NCI-H1048 (cell line): ENCODE data around the gene ANKRD55.
"Not testable (repeated sequence)": the region's sequence is repeated elsewhere in the genome, so short reads cannot be mapped to it uniquely, and the experiment has no call there.

Source experiments
- DNase-seq: peaks from one replicate; lab custom pipeline; 2025; lab: John Stamatoyannopoulos, UW

The ANKRD55 gene

GRCh38 chr5:56168066-56168478 lies 65.1 kb downstream of the ANKRD55 start:
- DNase-seq = no peak

GRCh38 chr5:56167519-56167918 lies 65.6 kb downstream of the ANKRD55 start:
- no peak for DNase-seq

DNA sequence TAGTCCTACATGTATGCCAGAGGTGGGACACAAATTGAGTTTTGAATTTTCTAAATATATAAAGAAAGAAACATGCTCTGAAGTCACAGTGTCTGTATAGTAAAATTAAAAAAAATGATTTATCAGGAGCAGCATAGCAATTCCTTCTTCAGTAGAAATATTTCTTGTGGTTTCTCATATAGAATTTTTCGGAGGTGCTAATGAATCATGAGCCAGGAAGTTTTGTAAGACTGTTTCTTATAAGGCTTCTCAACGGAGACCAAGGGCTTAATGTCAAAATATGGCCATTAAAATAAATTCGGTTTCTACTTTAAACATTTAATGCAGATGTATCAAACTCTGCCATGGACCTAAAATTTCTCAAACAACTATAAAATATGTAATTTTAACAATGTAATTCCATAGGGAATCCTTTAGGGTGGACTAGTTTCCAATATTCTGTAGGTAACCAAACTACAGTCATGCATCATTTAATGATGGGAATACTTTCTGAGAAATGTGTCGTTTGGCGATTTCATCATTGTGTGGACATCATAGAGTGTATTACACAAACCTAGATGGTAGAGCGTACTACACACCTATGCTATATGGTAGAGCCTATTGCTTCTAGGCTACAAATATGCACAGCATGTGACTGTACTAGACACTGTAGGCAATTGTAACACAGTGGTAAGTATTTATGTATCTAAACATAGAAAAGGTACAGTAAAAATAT lies 66.3 kb downstream of the ANKRD55 start:
- no peak for DNase-seq

DNA sequence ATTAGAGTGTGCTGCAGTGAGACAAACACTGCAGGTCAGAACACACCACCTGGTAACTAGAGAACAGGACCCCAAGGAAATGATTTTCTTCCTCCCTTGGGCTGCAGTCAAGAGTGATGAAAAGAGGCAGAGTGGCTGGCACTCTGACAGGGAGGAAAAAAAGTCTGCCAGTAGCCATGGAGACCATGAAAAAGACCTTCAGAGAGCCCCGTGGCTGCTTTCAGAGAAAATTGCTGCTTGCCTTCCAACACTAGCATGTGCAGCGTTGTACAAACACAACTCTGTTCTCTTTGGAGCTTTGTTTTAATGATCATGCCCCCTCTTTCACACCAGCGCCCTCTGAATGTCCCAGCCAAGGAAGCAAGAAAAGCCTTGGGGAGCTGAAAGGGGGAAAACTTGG lies 68.8 kb downstream of the ANKRD55 start:
- DNase-seq = no peak

DNA sequence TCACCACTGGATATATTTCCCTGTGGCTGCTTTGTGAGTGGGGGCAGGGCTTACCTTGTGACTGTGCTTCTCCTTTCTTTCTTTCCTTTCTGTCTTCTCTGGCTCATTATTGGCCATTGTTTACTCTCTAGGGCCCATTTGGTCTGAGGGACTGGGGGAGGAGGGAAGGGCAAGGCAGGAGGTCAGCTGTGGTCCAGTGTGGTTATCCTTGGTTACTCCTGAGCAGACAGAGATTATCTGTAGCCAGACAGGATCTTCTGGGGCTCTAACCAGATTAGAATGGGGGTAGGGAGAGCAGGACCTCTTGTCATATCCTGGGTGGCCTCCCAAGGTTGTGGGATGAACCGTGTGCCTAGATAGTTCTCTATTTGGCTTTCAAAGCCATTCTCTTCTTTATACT lies 71.2 kb downstream of the ANKRD55 start:
- no peak for DNase-seq

- no peak for DNase-seq
These were observed 71.7 kb downstream of the ANKRD55 start for GRCh38 chr5:56161439-56161823.

- no peak for DNase-seq
These were observed 72.2 kb downstream of the ANKRD55 start for GRCh38 chr5:56160723-56161438.

- no peak for DNase-seq
These were observed 73.6 kb downstream of the ANKRD55 start for GRCh38 chr5:56159521-56159947.

- no peak for DNase-seq
These were observed 74.7 kb downstream of the ANKRD55 start for GRCh38 chr5:56158331-56158960.

DNA sequence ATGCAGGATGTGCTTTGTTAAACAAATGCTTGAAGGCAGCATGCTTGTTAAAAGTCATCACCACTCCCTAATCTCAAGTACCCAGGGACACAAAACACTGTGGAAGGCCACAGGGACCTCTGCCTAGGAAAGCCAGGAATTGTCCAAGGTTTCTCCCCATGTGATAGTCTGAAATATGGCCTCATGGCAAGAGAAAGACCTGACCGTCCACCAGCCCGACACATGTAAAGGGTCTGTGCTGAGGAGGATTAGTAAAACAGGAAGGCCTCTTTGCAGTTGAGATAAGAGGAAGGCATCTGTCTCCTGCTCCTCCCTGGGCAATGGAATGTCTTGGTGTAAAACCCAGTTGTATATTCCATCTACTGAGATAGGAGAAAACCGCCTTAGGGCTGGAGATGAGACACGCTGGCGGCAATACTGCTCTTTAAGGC lies 75.9 kb downstream of the ANKRD55 start:
- not testable (repeated sequence) for DNase-seq

GRCh38 chr5:56156585-56157190 lies 76.4 kb downstream of the ANKRD55 start:
- DNase-seq = not testable (repeated sequence)

- no peak for DNase-seq
These were observed 77.0 kb downstream of the ANKRD55 start for GRCh38 chr5:56155992-56156584.

GRCh38 chr5:56154732-56155484 lies 78.2 kb downstream of the ANKRD55 start:
- DNase-seq = no peak

DNA sequence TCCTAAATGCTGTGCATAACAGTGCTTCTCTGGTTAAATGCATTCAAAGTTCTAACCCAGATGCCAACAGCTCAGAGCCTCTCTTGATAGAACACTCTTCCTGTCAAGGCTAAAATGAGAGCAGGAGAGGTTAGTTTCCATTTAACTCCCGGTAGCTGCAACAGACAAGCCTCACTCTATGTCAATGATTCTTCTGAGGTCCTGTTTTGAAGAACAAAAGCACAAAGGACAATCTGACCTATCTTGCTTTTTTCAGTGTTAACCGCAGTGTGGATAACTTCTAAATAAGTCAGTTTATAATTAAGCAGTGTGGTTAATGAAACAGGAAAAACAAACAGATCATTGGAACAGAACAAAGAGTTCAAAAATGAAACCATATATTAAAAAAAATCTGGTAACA lies 80.7 kb downstream of the ANKRD55 start:
- DNase-seq = no peak

GRCh38 chr5:56150756-56151155 lies 82.4 kb downstream of the ANKRD55 start:
- not testable (repeated sequence) for DNase-seq

DNA sequence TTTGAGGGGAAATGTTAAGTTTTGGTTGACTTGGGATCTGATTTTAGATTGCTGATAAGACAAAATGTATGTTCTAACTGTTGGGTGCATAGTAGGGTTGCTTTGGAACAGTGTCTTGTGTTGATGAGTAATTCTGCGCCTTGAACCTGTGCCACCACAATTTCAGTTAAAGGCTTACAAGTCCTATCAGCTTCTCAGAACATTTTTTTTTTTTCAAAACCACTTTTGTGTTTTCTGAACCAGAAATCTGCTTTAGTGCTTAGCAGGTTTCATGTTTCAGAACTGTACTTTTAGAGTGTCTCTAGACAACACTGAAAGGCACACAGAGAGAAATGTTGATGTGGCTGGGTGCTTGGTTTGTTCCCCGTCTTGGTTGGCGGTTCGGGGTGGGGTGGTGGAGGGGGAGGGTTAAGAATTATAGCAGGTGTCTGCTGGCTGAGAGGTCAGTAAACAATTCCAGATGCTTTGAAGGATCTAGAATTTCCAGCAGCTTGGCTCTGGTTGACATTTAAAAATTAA lies 84.6 kb downstream of the ANKRD55 start:
- DNase-seq = no peak

DNA sequence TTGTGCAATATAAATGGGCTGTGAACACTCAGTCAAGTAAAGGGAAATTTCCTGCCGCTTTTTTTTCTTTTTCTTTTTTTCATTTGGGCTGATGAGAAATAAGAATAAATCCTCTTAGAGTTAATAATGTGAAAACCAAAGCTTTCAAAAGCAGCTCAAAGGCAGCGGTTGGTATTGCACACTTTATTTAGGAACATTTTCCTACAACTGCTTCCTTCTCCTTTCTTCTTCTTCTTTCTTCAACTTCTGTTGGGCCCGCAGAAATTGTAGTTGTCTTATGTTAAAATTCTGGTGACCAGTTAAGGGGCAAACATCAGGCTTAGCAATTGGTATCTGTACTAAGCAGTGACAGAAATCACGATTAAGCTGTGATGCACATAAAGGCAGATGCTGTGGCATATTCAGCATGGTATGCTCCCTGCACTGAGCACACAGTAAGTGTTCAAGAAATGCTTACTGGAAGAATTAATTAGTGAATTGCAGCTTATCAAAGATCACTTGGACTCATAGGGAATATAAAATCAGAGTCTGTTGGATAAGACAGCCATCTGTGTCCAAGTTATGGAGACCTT lies 85.4 kb downstream of the ANKRD55 start:
- no peak for DNase-seq

DNA sequence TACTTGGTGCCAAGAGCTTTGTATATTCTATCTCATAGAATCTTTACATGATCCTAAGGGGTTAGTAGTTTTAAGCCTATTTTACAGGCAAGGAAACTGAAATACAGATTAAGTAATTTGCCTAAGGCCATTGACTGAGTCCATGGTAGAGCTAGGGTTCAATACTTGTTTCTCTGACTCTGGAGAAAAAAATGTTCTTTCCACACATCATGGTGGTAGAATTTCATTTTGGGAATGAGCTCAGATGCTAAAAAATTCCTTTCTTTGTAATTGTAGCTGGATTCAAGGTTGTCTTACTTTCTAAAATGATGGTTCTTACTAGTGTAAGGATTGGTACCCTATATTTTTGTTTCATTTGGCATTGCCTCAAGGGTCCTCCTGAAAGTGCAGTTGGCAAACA lies 86.0 kb downstream of the ANKRD55 start:
- DNase-seq = no peak

DNA sequence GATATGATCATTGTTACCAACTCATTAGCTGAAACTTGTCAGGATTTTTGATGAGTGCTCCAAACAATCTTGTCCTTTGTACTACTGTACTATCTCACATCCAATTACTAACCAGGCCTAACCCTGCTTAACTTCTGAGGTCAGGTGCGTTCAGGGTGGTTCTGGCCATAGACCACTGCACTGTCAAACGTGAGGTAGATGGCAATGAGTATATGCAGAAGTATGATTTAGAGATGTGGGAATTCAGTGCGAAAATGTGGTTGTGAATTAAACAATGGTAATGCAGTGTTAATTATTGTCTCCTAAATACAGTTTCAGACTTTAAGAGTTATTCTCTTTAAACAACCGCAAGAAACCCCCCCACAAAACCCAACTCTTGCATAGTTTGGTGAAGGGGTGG lies 86.5 kb downstream of the ANKRD55 start:
- no peak for DNase-seq

DNA sequence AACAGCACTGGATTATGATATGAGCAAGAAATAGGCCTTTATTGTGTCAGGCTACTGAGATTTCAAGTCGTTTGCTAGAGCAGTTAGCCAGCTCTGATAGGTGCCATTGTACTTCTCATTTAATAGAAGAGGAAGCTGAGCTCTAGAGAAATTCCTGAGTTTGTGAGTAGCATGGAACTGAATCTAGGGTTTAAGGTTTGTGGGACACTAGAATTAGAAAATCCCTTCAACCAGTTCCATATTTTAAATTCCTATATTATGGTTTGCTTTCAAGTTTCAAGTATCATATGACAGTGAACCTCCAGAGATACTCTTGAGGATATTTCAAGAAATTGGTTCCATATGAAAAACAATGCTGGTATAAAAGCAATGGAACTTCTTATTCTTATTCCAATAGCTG lies 87.6 kb downstream of the ANKRD55 start:
- DNase-seq = no peak

DNA sequence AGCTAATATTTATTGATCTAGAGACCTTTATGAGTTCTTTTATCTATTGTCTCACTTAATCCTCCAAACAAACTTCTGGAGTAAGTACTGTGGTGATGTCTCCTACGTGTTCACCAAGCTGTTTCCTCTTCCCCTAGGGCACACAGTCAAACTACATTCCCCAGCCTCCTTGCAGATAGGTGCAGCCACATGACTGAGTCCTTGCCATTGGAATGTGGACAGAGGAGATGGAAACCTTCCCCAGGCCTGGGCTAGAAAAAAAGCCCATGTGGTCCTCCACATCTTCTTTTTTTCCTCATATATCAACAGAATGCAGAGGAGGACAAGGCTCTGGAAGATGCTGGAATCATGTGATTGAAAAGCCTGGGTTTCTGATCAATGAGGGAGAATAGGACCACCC lies 88.0 kb downstream of the ANKRD55 start:
- no peak for DNase-seq
